HCT116 (cell line): ENCODE measurements around the gene MMS19. TPM values are rescaled to one million over a fixed set of nuclear protein-coding genes. Genes with fewer than 3 reads are reported as not detected.
A peak's percentile ranks its signal among the peaks of the same experiment; 100 is the strongest.

Experiments used
- ATAC-seq: fragments of 200-7000 bp; cut with Tn5 transposase; 2 replicates; pipeline ENCODE4 v1.9.1; 2020; ENCODE audit warnings: mild to moderate bottlenecking, moderate library complexity
- BruUV-seq: library from RNA; stranded (reverse); fragments of 400-500 nt; replicated peaks from 2 replicates; lab custom pipeline; 2021; lab: Mats Ljungman, UMichigan
- CTCF ChIA-PET: fragments of 300-600 bp; sonication (Branson Sonifier 250); formaldehyde crosslinking; loops from one replicate; lab custom pipeline; 2021; ENCODE audit warnings: antibody characterized with exemption; lab: Charles Lee
- POLR2A ChIA-PET: fragments of 300-600, 350-600 bp; sonication (Branson Sonifier 250); formaldehyde crosslinking; loops from one replicate; lab custom pipeline; 2021; ENCODE audit warnings: antibody characterized with exemption; lab: Charles Lee
- RAD21 ChIA-PET, 2 experiments: fragments of 300-600 bp; sonication (Branson Sonifier 250); formaldehyde crosslinking; loops; one replicate each; lab custom pipeline; 2023; ENCODE audit warnings: low total read pairs in 2 of 2; ENCODE audit not compliant: uncharacterized antibody in 2 of 2, unreplicated experiment in 2 of 2, low non-redundant PET in 1 of 2; lab: Charles Lee
- DNase-seq: peaks from one replicate; pipeline ENCODE4 v3.0.0-alpha.2; 2010; ENCODE audit warnings: low read depth, low spot score
- H2AFZ ChIP-seq: fragments of 200-600 bp; shearing (Covaris generic), sonication (generic); 2 replicates; pipeline ENCODE4 v1.6.1; 2017; ENCODE audit warnings: low read depth, mixed run types, mixed read lengths, antibody characterized with exemption, low read length; ENCODE audit not compliant: poor library complexity, severe bottlenecking
- H3K27ac ChIP-seq: 2 replicates; pipeline ENCODE4 v1.5.1; 2012; ENCODE audit warnings: low read depth, low read length
- H3K27me3 ChIP-seq: fragments of 200-600 bp; sonication (generic); 2 replicates; pipeline ENCODE4 v1.6.1; 2016; ENCODE audit warnings: mixed run types, low read length, mixed read lengths; ENCODE audit not compliant: insufficient read depth
- H3K36me3 ChIP-seq, 2 experiments: fragments of 200-500 bp in 1 of 2; fragments of 200-600 bp in 1 of 2; sonication (Bioruptor generic) in 1 of 2; sonication (generic) in 1 of 2; 2 replicates each; pipeline versions ENCODE4 v1.5.1 to v1.6.1; 2014 to 2016; ENCODE audit warnings: low read length in 2 of 2, inconsistent platforms in 1 of 2, mixed read lengths in 1 of 2, mixed run types in 1 of 2; ENCODE audit not compliant: insufficient read depth in 2 of 2, control insufficient read depth in 1 of 2
- H3K4me1 ChIP-seq, 2 experiments: fragments of 200-600 bp in 1 of 2; sonication (generic) in 1 of 2; 2 replicates each; pipeline versions ENCODE4 v1.5.1 to v1.6.1; 2012 to 2017; ENCODE audit warnings: low read length in 2 of 2, inconsistent platforms in 1 of 2, mild to moderate bottlenecking in 1 of 2, mixed read lengths in 1 of 2, mixed run types in 1 of 2, moderate library complexity in 1 of 2; ENCODE audit not compliant: insufficient read depth in 2 of 2, control insufficient read depth in 1 of 2
- H3K4me2 ChIP-seq: fragments of 200-600 bp; sonication (generic); 2 replicates; pipeline ENCODE4 v1.6.1; 2017; ENCODE audit warnings: mixed run types, low read length, mixed read lengths
- H3K4me3 ChIP-seq, 2 experiments: fragments of 200-600 bp in 1 of 2; sonication (generic) in 1 of 2; replicated peaks in 1 of 2; 2 replicates each; pipeline ENCODE4 v1.5.1; 2011 to 2016; ENCODE audit warnings: low read length in 2 of 2, control low read depth in 1 of 2, low read depth in 1 of 2, mild to moderate bottlenecking in 1 of 2, mixed read lengths in 1 of 2, mixed run types in 1 of 2
- H3K79me2 ChIP-seq: fragments of 200-600 bp; sonication (generic); 2 replicates; pipeline ENCODE4 v1.6.1; 2017; ENCODE audit warnings: mild to moderate bottlenecking, mixed run types, low read length, moderate library complexity, mixed read lengths; ENCODE audit not compliant: insufficient read depth
- H3K9ac ChIP-seq: fragments of 200-600 bp; sonication (generic); 2 replicates; pipeline ENCODE4 v1.6.1; 2016; ENCODE audit warnings: low read length, mixed read lengths
- H3K9me2 ChIP-seq: fragments of 200-600 bp; sonication (generic), shearing (Covaris generic); 2 replicates; pipeline ENCODE4 v1.6.1; 2017; ENCODE audit warnings: mixed run types, mild to moderate bottlenecking, moderate library complexity; ENCODE audit not compliant: insufficient read depth
- H3K9me3 ChIP-seq, 2 experiments: fragments of 200-500 bp in 1 of 2; fragments of 200-600 bp in 1 of 2; sonication (Bioruptor generic) in 1 of 2; sonication (generic) in 1 of 2; 2 replicates each; pipeline ENCODE4 v1.6.1; 2014 to 2017; ENCODE audit warnings: low read length in 2 of 2, mixed read lengths in 2 of 2, inconsistent platforms in 1 of 2, low read depth in 1 of 2, mild to moderate bottlenecking in 1 of 2, mixed run types in 1 of 2, moderate library complexity in 1 of 2; ENCODE audit not compliant: control insufficient read depth in 1 of 2, insufficient read depth in 1 of 2
- H4K20me1 ChIP-seq: fragments of 200-600 bp; sonication (generic), shearing (Covaris generic); 2 replicates; pipeline ENCODE4 v1.6.1; 2017; ENCODE audit warnings: mixed run types, mild to moderate bottlenecking, moderate library complexity; ENCODE audit not compliant: insufficient read depth
- CBX3 ChIP-seq: IDR thresholded peaks from 2 replicates; pipeline ENCODE4 v1.6.1; 2012; ENCODE audit warnings: low read depth
- CEBPB ChIP-seq: IDR thresholded peaks from 2 replicates; pipeline ENCODE4 v1.6.1; 2012; ENCODE audit warnings: low read depth
- CTCF ChIP-seq, 3 experiments: fragments of 200-600 bp in 1 of 3; sonication (generic) in 1 of 3; IDR thresholded peaks in 2 of 3; conservative IDR thresholded peaks in 1 of 3; 2 replicates each; pipeline ENCODE4 v1.5.1; 2012 to 2017; ENCODE audit warnings: low read depth in 2 of 3, low read length in 2 of 3, antibody characterized with exemption in 1 of 3, borderline replicate concordance in 1 of 3, control low read depth in 1 of 3, mild to moderate bottlenecking in 1 of 3, mixed read lengths in 1 of 3, mixed run types in 1 of 3, moderate library complexity in 1 of 3; ENCODE audit not compliant: insufficient read depth in 1 of 3
- EGR1 ChIP-seq: IDR thresholded peaks from 2 replicates; pipeline ENCODE4 v1.6.1; 2012; ENCODE audit warnings: low read depth
- ELF1 ChIP-seq: IDR thresholded peaks from 2 replicates; pipeline ENCODE4 v1.6.1; 2012; ENCODE audit warnings: low read depth, borderline replicate concordance
- EZH2 ChIP-seq: fragments of 200-600 bp; sonication (generic); IDR thresholded peaks from 2 replicates; pipeline ENCODE4 v1.6.1; 2017; ENCODE audit warnings: antibody characterized with exemption, mixed run types
- EZH2phosphoT487 ChIP-seq: fragments of 200-600 bp; IDR thresholded peaks from 2 replicates; pipeline ENCODE4 v1.6.1; 2018; ENCODE audit warnings: antibody characterized with exemption, borderline replicate concordance
- FOSL1 ChIP-seq: IDR thresholded peaks from 2 replicates; pipeline ENCODE4 v1.6.1; 2012; ENCODE audit warnings: low read depth
- JUND ChIP-seq: IDR thresholded peaks from 2 replicates; pipeline ENCODE4 v1.6.1; 2012
- POLR2A ChIP-seq: IDR thresholded peaks from 2 replicates; pipeline ENCODE4 v1.7.0; 2011; ENCODE audit warnings: borderline replicate concordance; ENCODE audit not compliant: insufficient read depth, insufficient read length; ENCODE audit errors: extremely low read depth
- POLR2AphosphoS5 ChIP-seq: IDR thresholded peaks from 2 replicates; pipeline ENCODE4 v1.6.1; 2011; ENCODE audit warnings: mild to moderate bottlenecking, low read depth, low read length, moderate library complexity
- RAD21 ChIP-seq: IDR thresholded peaks from 2 replicates; pipeline ENCODE4 v1.6.1; 2012; ENCODE audit warnings: low read depth, mild to moderate bottlenecking
- REST ChIP-seq: IDR thresholded peaks from 2 replicates; pipeline ENCODE4 v1.6.1; 2012; ENCODE audit warnings: low read depth
- SIN3A ChIP-seq: IDR thresholded peaks from 2 replicates; pipeline ENCODE4 v1.6.1; 2012; ENCODE audit warnings: low read depth
- SP1 ChIP-seq: IDR thresholded peaks from 2 replicates; pipeline ENCODE4 v1.6.1; 2012; ENCODE audit warnings: low read depth
- SRF ChIP-seq: IDR thresholded peaks from 2 replicates; pipeline ENCODE4 v1.6.1; 2012; ENCODE audit warnings: low read depth
- TCF7L2 ChIP-seq: IDR thresholded peaks from 2 replicates; pipeline ENCODE4 v1.7.0; 2011; ENCODE audit warnings: borderline replicate concordance, inconsistent platforms; ENCODE audit not compliant: insufficient read depth, insufficient read length; ENCODE audit errors: extremely low read depth
- ZFX ChIP-seq: fragments of 450-650 bp; IDR thresholded peaks from 2 replicates; pipeline ENCODE4 v1.6.1; 2017
- ZNF274 ChIP-seq: fragments of 200-500 bp; sonication (Bioruptor generic); IDR thresholded peaks from 2 replicates; pipeline ENCODE4 v1.6.1; 2014; ENCODE audit warnings: mild to moderate bottlenecking, low read depth, low read length, inconsistent platforms
- intact Hi-C: fragments of 100-400 bp; cut with micrococcal nuclease; formaldehyde crosslinking; loops from 2 replicates; pipeline ENCODE4 v1.10.0; 2022
- total RNA-seq: library from RNA; stranded (reverse); gene quantifications from one replicate; pipeline ENCODE4 v1.2.1, GENCODE V29; 2021; ENCODE audit not compliant: unreplicated experiment
- TF ChIP-seq, protein P1 (sequence below): IDR thresholded peaks from 2 replicates; pipeline ENCODE4 v1.6.1; 2012
- TF ChIP-seq, protein P2 (sequence below): IDR thresholded peaks from 2 replicates; pipeline ENCODE4 v1.6.1; 2011; ENCODE audit warnings: mild to moderate bottlenecking, low read length, moderate library complexity; ENCODE audit not compliant: insufficient replicate concordance; ENCODE audit errors: extremely low read depth

The MMS19 gene
- total RNA-seq, 1 experiment from 2014 or later: 101 TPM

DNA sequence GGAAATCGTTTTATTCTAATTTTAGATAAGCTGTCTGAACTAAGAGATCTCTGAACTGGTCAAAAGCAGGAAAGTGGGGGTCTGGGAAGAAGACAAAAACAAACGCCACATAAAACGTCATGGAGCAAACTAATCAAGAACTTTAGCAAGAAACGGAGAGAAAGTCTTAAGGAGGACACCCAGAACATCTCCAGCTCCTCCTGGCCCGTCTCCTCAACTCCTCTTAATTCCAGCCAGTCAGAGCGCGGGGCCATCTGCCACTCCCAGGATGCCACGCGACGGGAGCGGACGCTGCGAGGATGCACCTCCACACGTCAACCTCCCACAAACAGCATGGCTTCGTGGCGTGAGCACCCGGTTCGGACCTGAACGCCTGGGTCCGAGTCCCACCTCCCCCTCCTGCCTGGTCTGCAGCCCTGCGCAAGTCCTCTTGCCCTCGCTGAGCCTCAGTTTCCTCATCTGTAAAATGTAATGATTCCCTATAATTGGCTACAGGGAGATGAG lies 598 bp downstream of the MMS19 start:
- Histone ChIP-seq H3K9ac (peak overlapping the region; percentile 94), H3K9me2 (no peaks in the 10 kb centered on the region), H3K4me2 (peak overlapping the region; percentile 81), H3K27me3 (no peaks in the 10 kb centered on the region), H2AFZ (no peak overlapping the region), H3K4me1 (peaks cover 9 to 17% of the 10 kb centered on the region in 2 experiments; a peak in 3 of 4 replicates), H3K9me3 (no peaks in the 10 kb centered on the region), H4K20me1 (no peaks in the 10 kb centered on the region), H3K4me3 (peak overlapping the region; percentile 81 to 96), H3K27ac (peak overlapping the region; percentile 94), H3K79me2 (peaks cover 54% of the 10 kb centered on the region), H3K36me3 (no peaks in the 10 kb centered on the region; a peak in 1 of 4 replicates)
- ChIA-PET RAD21 (no interaction called here), CTCF (interaction anchor here (0.6 kb wide), 1 partner anchor 215 kb away, joined by 5 read pairs; no protein-coding TSS in a partner anchor), POLR2A (interaction anchor here (0.8 kb wide), 1 partner anchor 21 kb away, joined by 4 read pairs; no protein-coding TSS in a partner anchor)
- intact Hi-C loops: loop anchor here (2.0 to 5.0 kb wide), 2 partner anchors 45 to 50 kb away; partner anchors contain the start of genes EXOSC1 and ZDHHC16
- peak; percentile 61 for ATAC-seq
- DNase-seq: peak; percentile 69
- BruUV-seq: TSS peak; percentile 57
- no peak for TF ChIP-seq JUND
- TF ChIP-seq REST: no peak
- TF ChIP-seq SP1: no peak; the same call in 1 of the 2 replicates
- TF ChIP-seq SRF: no peak
- no peak for TF ChIP-seq TCF7L2
- TF ChIP-seq ELF1: no peak
- peak; percentile 56; the same call in 1 of the 2 replicates for TF ChIP-seq POLR2AphosphoS5
- TF ChIP-seq, protein P1, sequence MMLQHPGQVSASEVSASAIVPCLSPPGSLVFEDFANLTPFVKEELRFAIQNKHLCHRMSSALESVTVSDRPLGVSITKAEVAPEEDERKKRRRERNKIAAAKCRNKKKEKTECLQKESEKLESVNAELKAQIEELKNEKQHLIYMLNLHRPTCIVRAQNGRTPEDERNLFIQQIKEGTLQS: no peak
- no peak for TF ChIP-seq RAD21
- TF ChIP-seq EZH2phosphoT487: no peak
- TF ChIP-seq ZNF274: no peak
- no peak; the same call in 1 of the 2 replicates for TF ChIP-seq CBX3
- no peak for TF ChIP-seq EZH2
- TF ChIP-seq CEBPB: no peak
- peak; percentile 58 for TF ChIP-seq POLR2A
- no peak for TF ChIP-seq FOSL1
- TF ChIP-seq, protein P2, sequence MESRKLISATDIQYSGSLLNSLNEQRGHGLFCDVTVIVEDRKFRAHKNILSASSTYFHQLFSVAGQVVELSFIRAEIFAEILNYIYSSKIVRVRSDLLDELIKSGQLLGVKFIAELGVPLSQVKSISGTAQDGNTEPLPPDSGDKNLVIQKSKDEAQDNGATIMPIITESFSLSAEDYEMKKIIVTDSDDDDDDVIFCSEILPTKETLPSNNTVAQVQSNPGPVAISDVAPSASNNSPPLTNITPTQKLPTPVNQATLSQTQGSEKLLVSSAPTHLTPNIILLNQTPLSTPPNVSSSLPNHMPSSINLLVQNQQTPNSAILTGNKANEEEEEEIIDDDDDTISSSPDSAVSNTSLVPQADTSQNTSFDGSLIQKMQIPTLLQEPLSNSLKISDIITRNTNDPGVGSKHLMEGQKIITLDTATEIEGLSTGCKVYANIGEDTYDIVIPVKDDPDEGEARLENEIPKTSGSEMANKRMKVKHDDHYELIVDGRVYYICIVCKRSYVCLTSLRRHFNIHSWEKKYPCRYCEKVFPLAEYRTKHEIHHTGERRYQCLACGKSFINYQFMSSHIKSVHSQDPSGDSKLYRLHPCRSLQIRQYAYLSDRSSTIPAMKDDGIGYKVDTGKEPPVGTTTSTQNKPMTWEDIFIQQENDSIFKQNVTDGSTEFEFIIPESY: no peak
- no peak for TF ChIP-seq EGR1
- no peak for TF ChIP-seq ZFX
- no peak for TF ChIP-seq CTCF (IDR thresholded peaks at IDR 0.05 in 2 of 3, conservative IDR thresholded peaks at IDR 0.05 in 1 of 3; ENCODE audit: borderline replicate concordance in 1 of 3, insufficient read depth in 1 of 3, low read depth in 2 of 3, low read length in 2 of 3)
- TF ChIP-seq SIN3A: peak; percentile 91
